Tibial artery (tissue), 4 donors: ENCODE data around the gene SLC12A5.

ENCODE experiments used
- DNase-seq, 2 donors: peaks; one replicate each; pipeline ENCODE4 v3.0.0-alpha.2; 2019
- H3K27ac ChIP-seq, 2 donors: fragments of 200-600 bp; sonication (generic) in 1 of 2; 1 replicate in 1 of 2; 2 replicates in 1 of 2; pipeline ENCODE4 v1.5.1; 2018 to 2019; ENCODE audit warnings: mild to moderate bottlenecking in 1 of 2
- H3K27me3 ChIP-seq, 2 donors: fragments of 200-600 bp; sonication (generic) in 1 of 2; one replicate each; pipeline versions ENCODE4 v1.5.1 to v1.6.0; 2016 to 2019
- H3K36me3 ChIP-seq, 3 donors: fragments of 200-600 bp; sonication (generic) in 2 of 3; one replicate each; pipeline ENCODE4 v1.5.1; 2016 to 2019; ENCODE audit warnings: mild to moderate bottlenecking in 2 of 3
- H3K4me1 ChIP-seq, 4 donors: fragments of 200-600 bp; sonication (generic) in 2 of 4; 1 replicate in 3 of 4; 2 replicates in 1 of 4; pipeline ENCODE4 v1.5.1; 2016 to 2019
- H3K4me3 ChIP-seq, 2 donors: fragments of 200-600 bp; sonication (generic) in 1 of 2; 1 replicate in 1 of 2; 2 replicates in 1 of 2; pipeline ENCODE4 v1.5.1; 2018 to 2019; ENCODE audit warnings: mild to moderate bottlenecking in 2 of 2
- H3K9me3 ChIP-seq, 3 donors: fragments of 200-600 bp; sonication (generic) in 1 of 3; one replicate each; pipeline ENCODE4 v1.5.1; 2016 to 2019
- CTCF ChIP-seq, 2 experiments: fragments of 200-600 bp in 1 of 2; fragments of 450-650 bp in 1 of 2; IDR thresholded peaks; one replicate each; pipeline ENCODE4 v1.5.1; 2017 to 2019; ENCODE audit warnings: antibody characterized with exemption in 2 of 2, mild to moderate bottlenecking in 1 of 2, moderate library complexity in 1 of 2
- intact Hi-C: fragments of 100-400 bp; cut with DNase I; formaldehyde crosslinking; loops from one replicate; pipeline ENCODE4 v1.15.0; 2023; ENCODE audit warnings: low total_unique reads

SLC12A5 gene

GRCh38 chr20:46100988-46101387 is 72.0 kb downstream of the SLC12A5 start:
- intact Hi-C loops: no loop called here
- H3K27me3 ChIP-seq: peaks cover 0 to 49% of the 10 kb centered on the region in 2 donors
- no peak overlapping the region for H3K4me3 ChIP-seq
- H3K9me3 ChIP-seq: no peaks in the 10 kb centered on the region
- no peak for DNase-seq
- no peak overlapping the region for H3K27ac ChIP-seq
- no peaks in the 10 kb centered on the region for H3K36me3 ChIP-seq
- H3K4me1 ChIP-seq: peaks cover 0 to 3% (median 0%) of the 10 kb centered on the region in 4 donors
- TF ChIP-seq CTCF (IDR thresholded peaks at IDR 0.05): no peak

GRCh38 chr20:46101957-46102356 is 72.9 kb downstream of the SLC12A5 start:
- no peak for TF ChIP-seq CTCF (IDR thresholded peaks at IDR 0.05)
- Histone ChIP-seq H3K27me3 (peaks cover 0 to 57% of the 10 kb centered on the region in 2 donors), H3K9me3 (no peaks in the 10 kb centered on the region), H3K36me3 (no peaks in the 10 kb centered on the region), H3K4me3 (no peak overlapping the region), H3K27ac (no peak overlapping the region), H3K4me1 (peaks cover 0 to 3% (median 0%) of the 10 kb centered on the region in 4 donors)
- intact Hi-C loops: no loop called here
- DNase-seq: no peak

GRCh38 chr20:46102940-46103339 is 73.9 kb downstream of the SLC12A5 start:
- peaks cover 0 to 3% (median 0%) of the 10 kb centered on the region in 4 donors for H3K4me1 ChIP-seq
- no peak overlapping the region for H3K4me3 ChIP-seq
- DNase-seq: no peak
- H3K9me3 ChIP-seq: no peaks in the 10 kb centered on the region
- intact Hi-C loops: no loop called here
- no peaks in the 10 kb centered on the region for H3K36me3 ChIP-seq
- no peak for TF ChIP-seq CTCF (IDR thresholded peaks at IDR 0.05)
- H3K27ac ChIP-seq: no peak overlapping the region
- peaks cover 0 to 54% of the 10 kb centered on the region in 2 donors for H3K27me3 ChIP-seq

- no peak for TF ChIP-seq CTCF (IDR thresholded peaks at IDR 0.05)
- no peak overlapping the region for H3K4me3 ChIP-seq
- H3K9me3 ChIP-seq: no peaks in the 10 kb centered on the region
- H3K4me1 ChIP-seq: peaks cover 0 to 3% (median 0%) of the 10 kb centered on the region in 4 donors
- intact Hi-C loops: no loop called here
- DNase-seq: no peak
- no peak overlapping the region for H3K27ac ChIP-seq
- H3K36me3 ChIP-seq: no peaks in the 10 kb centered on the region
- peaks cover 0 to 57% of the 10 kb centered on the region in 2 donors for H3K27me3 ChIP-seq
These were observed 75.2 kb downstream of the SLC12A5 start for GRCh38 chr20:46104262-46104661.

GRCh38 chr20:46107061-46107460 is 78.0 kb downstream of the SLC12A5 start:
- H3K36me3 ChIP-seq: no peaks in the 10 kb centered on the region
- no peak overlapping the region for H3K27ac ChIP-seq
- peaks cover 0 to 37% of the 10 kb centered on the region in 2 donors for H3K27me3 ChIP-seq
- no peak for DNase-seq
- no peaks in the 10 kb centered on the region for H3K4me1 ChIP-seq
- intact Hi-C loops: loop anchor here (5.0 kb wide), 1 partner anchor 1680 kb away; the partner anchor contains the start of gene SULF2
- no peak overlapping the region for H3K4me3 ChIP-seq
- H3K9me3 ChIP-seq: no peaks in the 10 kb centered on the region
- no peak for TF ChIP-seq CTCF (IDR thresholded peaks at IDR 0.05)

- Histone ChIP-seq H3K36me3 (no peaks in the 10 kb centered on the region), H3K4me1 (no peaks in the 10 kb centered on the region), H3K27me3 (peaks cover 0 to 30% of the 10 kb centered on the region in 2 donors), H3K9me3 (no peaks in the 10 kb centered on the region), H3K4me3 (no peak overlapping the region), H3K27ac (no peak overlapping the region)
- TF ChIP-seq CTCF (IDR thresholded peaks at IDR 0.05): no peak
- DNase-seq: no peak
- intact Hi-C loops: loop anchor here (5.0 kb wide), 1 partner anchor 1679 kb away; the partner anchor contains the start of gene SULF2
These were observed 79.4 kb downstream of the SLC12A5 start for GRCh38 chr20:46108435-46108841.
